CD4-positive, CD25-positive, alpha-beta regulatory T cell (primary cell): Measurements from ENCODE around the gene DDX54. TPM values are rescaled to one million over a fixed set of nuclear protein-coding genes. Genes with fewer than 3 reads are reported as not detected.
A peak's percentile ranks its signal among the peaks of the same experiment; 100 is the strongest.

Experiments used
- ATAC-seq, 2 donors: fragments of 150-1000 bp; cut with Tn5 transposase; one replicate each; pipeline ENCODE4 v1.10.0; 2021; ENCODE audit warnings: low read depth in 2 of 2, moderate number of reproducible peaks in 2 of 2, moderate library complexity in 1 of 2
- DNase-seq, 3 donors: peaks; one replicate each; pipeline versions ENCODE4 v3.0.0 to v3.0.0-alpha.2; 2012 to 2022; ENCODE audit warnings: mixed read lengths in 1 of 3
- H3K27ac ChIP-seq: one replicate; pipeline ENCODE4 v1.7.0; 2013; ENCODE audit warnings: mild to moderate bottlenecking, low read length; ENCODE audit not compliant: insufficient read depth, poor library complexity, severe bottlenecking
- H3K27me3 ChIP-seq: one replicate; pipeline ENCODE4 v1.7.0; 2013; ENCODE audit warnings: low read length; ENCODE audit not compliant: control insufficient read depth, insufficient read depth
- H3K36me3 ChIP-seq: one replicate; pipeline ENCODE4 v1.7.0; 2013; ENCODE audit warnings: mild to moderate bottlenecking, low read length, moderate library complexity; ENCODE audit not compliant: control insufficient read depth, insufficient read depth
- H3K4me1 ChIP-seq: 2 replicates; pipeline ENCODE4 v1.7.0; 2013; ENCODE audit warnings: mild to moderate bottlenecking, low read length; ENCODE audit not compliant: insufficient read depth, control insufficient read depth, poor library complexity, severe bottlenecking
- H3K4me3 ChIP-seq: one replicate; pipeline ENCODE4 v1.7.0; 2013; ENCODE audit warnings: low read depth, mild to moderate bottlenecking, low read length, moderate library complexity
- H3K9me3 ChIP-seq, 2 experiments: 1 replicate in 1 of 2; 2 replicates in 1 of 2; pipeline ENCODE4 v1.7.0; 2013; ENCODE audit warnings: low read length in 2 of 2, mild to moderate bottlenecking in 1 of 2, moderate library complexity in 1 of 2; ENCODE audit not compliant: control insufficient read depth in 2 of 2
- H3K27ac Mint-ChIP-seq, 3 donors: one replicate each; pipeline ENCODE4 v1.8.0; 2020 to 2022; ENCODE audit warnings: mild to moderate bottlenecking in 3 of 3, mixed read lengths in 3 of 3, moderate library complexity in 2 of 3
- H3K27me3 Mint-ChIP-seq: one replicate; pipeline ENCODE4 v1.8.0; 2022; ENCODE audit warnings: mild to moderate bottlenecking, mixed read lengths
- H3K36me3 Mint-ChIP-seq: one replicate; pipeline ENCODE4 v1.8.0; 2020; ENCODE audit warnings: mixed read lengths
- H3K4me1 Mint-ChIP-seq, 4 donors: one replicate each; pipeline ENCODE4 v1.8.0; 2020 to 2022; ENCODE audit warnings: mixed read lengths in 4 of 4, mild to moderate bottlenecking in 1 of 4
- H3K4me3 Mint-ChIP-seq, 4 donors: one replicate each; pipeline ENCODE4 v1.8.0; 2020 to 2022; ENCODE audit warnings: mild to moderate bottlenecking in 4 of 4, mixed read lengths in 4 of 4, moderate library complexity in 3 of 4
- H3K9me3 Mint-ChIP-seq, 7 donors: one replicate each; pipeline ENCODE4 v1.8.0; 2020 to 2022; ENCODE audit warnings: mixed read lengths in 7 of 7, mild to moderate bottlenecking in 3 of 7, moderate library complexity in 2 of 7
- polyA plus RNA-seq, 4 donors: library from polyadenylated mRNA; unstranded; fragments of 300-500 nt; fragmentation: Illumina TruSeq; gene quantifications; one replicate each; pipeline ENCODE4 v1.2.3, GENCODE V29; 2021
- total RNA-seq: library from RNA; stranded (reverse); gene quantifications from one replicate; pipeline ENCODE4 v1.2.3, GENCODE V29; 2022

Gene DDX54
- total and polyA plus RNA-seq, 5 donors from 2014 or later, result 12.5 to 75.5 (median 18.4) TPM

GRCh38 chr12:113230315-113231234, 45.3 kb upstream of the DDX54 start:
- peak in 1 of 3 donors; percentile 6 for DNase-seq
- no peak for ATAC-seq
- H3K27me3 Mint-ChIP-seq, result no peaks in the 10 kb centered on the region
- H3K4me3 Mint-ChIP-seq, result peak overlapping the region; percentile 10 to 53 (median 32)
- Histone ChIP-seq H3K27me3 (no peaks in the 10 kb centered on the region), H3K9me3 (no peaks in the 10 kb centered on the region), H3K4me1 (peaks cover 13% of the 10 kb centered on the region), H3K27ac (no peak overlapping the region), H3K4me3 (no peak overlapping the region), H3K36me3 (peaks cover 43% of the 10 kb centered on the region)
- H3K27ac Mint-ChIP-seq, result peak overlapping the region in 1 of 3 donors; percentile 55
- peaks cover 38% of the 10 kb centered on the region for H3K36me3 Mint-ChIP-seq
- peaks cover 9 to 46% (median 16%) of the 10 kb centered on the region in 4 donors for H3K4me1 Mint-ChIP-seq
- no peaks in the 10 kb centered on the region for H3K9me3 Mint-ChIP-seq

GRCh38 chr12:113228394-113229028, 43.2 kb upstream of the DDX54 start:
- H3K27ac Mint-ChIP-seq, result peak overlapping the region in 2 of 3 donors; percentile 55 to 67
- H3K36me3 ChIP-seq, result peaks cover 40% of the 10 kb centered on the region
- H3K27me3 Mint-ChIP-seq, result no peaks in the 10 kb centered on the region
- peaks cover 19% of the 10 kb centered on the region for H3K4me1 ChIP-seq
- H3K9me3 ChIP-seq, result no peaks in the 10 kb centered on the region
- no peaks in the 10 kb centered on the region for H3K9me3 Mint-ChIP-seq
- no peak overlapping the region for H3K4me3 ChIP-seq
- H3K27me3 ChIP-seq, result no peaks in the 10 kb centered on the region
- H3K4me3 Mint-ChIP-seq, result no peak overlapping the region
- no peak overlapping the region for H3K27ac ChIP-seq
- DNase-seq (no peak), ATAC-seq (no peak)
- peaks cover 27% of the 10 kb centered on the region for H3K36me3 Mint-ChIP-seq
- H3K4me1 Mint-ChIP-seq, result peaks cover 6 to 40% (median 22%) of the 10 kb centered on the region in 4 donors

GRCh38 chr12:113227686-113228391, 42.6 kb upstream of the DDX54 start:
- H3K9me3 Mint-ChIP-seq, result no peaks in the 10 kb centered on the region
- peaks cover 11 to 40% (median 23%) of the 10 kb centered on the region in 4 donors for H3K4me1 Mint-ChIP-seq
- H3K27ac Mint-ChIP-seq, result peak overlapping the region in 2 of 3 donors; percentile 43 to 55
- peaks cover 25% of the 10 kb centered on the region for H3K36me3 Mint-ChIP-seq
- H3K4me3 Mint-ChIP-seq, result no peak overlapping the region
- H3K4me3 ChIP-seq, result no peak overlapping the region
- ATAC-seq, result no peak
- H3K9me3 ChIP-seq, result no peaks in the 10 kb centered on the region
- no peak overlapping the region for H3K27ac ChIP-seq
- peaks cover 39% of the 10 kb centered on the region for H3K36me3 ChIP-seq
- no peaks in the 10 kb centered on the region for H3K27me3 ChIP-seq
- peaks cover 21% of the 10 kb centered on the region for H3K4me1 ChIP-seq
- no peak for DNase-seq
- no peaks in the 10 kb centered on the region for H3K27me3 Mint-ChIP-seq

- no peaks in the 10 kb centered on the region for H3K27me3 Mint-ChIP-seq
- ATAC-seq (no peak), DNase-seq (no peak)
- peaks cover 15 to 45% (median 29%) of the 10 kb centered on the region in 4 donors for H3K4me1 Mint-ChIP-seq
- H3K27ac Mint-ChIP-seq, result no peak overlapping the region
- H3K9me3 Mint-ChIP-seq, result no peaks in the 10 kb centered on the region
- Histone ChIP-seq H3K4me1 (peaks cover 26% of the 10 kb centered on the region), H3K27me3 (no peaks in the 10 kb centered on the region), H3K9me3 (no peaks in the 10 kb centered on the region), H3K36me3 (peaks cover 31% of the 10 kb centered on the region), H3K27ac (no peak overlapping the region), H3K4me3 (no peak overlapping the region)
- H3K4me3 Mint-ChIP-seq, result no peak overlapping the region
- H3K36me3 Mint-ChIP-seq, result peaks cover 22% of the 10 kb centered on the region
Observed at GRCh38 chr12:113226696-113227568, 41.7 kb upstream of the DDX54 start.

- H3K4me1 Mint-ChIP-seq, result peaks cover 12 to 47% (median 31%) of the 10 kb centered on the region in 4 donors
- H3K36me3 ChIP-seq, result peaks cover 13% of the 10 kb centered on the region
- ATAC-seq, result no peak
- DNase-seq, result no peak
- H3K36me3 Mint-ChIP-seq, result peaks cover 11% of the 10 kb centered on the region
- H3K27me3 ChIP-seq, result no peaks in the 10 kb centered on the region
- H3K9me3 Mint-ChIP-seq, result no peaks in the 10 kb centered on the region
- no peaks in the 10 kb centered on the region for H3K9me3 ChIP-seq
- H3K27ac Mint-ChIP-seq, result no peak overlapping the region
- H3K4me3 ChIP-seq, result no peak overlapping the region
- peaks cover 34% of the 10 kb centered on the region for H3K4me1 ChIP-seq
- H3K4me3 Mint-ChIP-seq, result no peak overlapping the region
- peaks cover 6% of the 10 kb centered on the region for H3K27me3 Mint-ChIP-seq
- H3K27ac ChIP-seq, result no peak overlapping the region
Observed at GRCh38 chr12:113224955-113225354, 39.7 kb upstream of the DDX54 start.

- no peaks in the 10 kb centered on the region for H3K9me3 Mint-ChIP-seq
- H3K4me1 Mint-ChIP-seq, result peaks cover 9 to 33% (median 25%) of the 10 kb centered on the region in 4 donors
- H3K9me3 ChIP-seq, result no peaks in the 10 kb centered on the region
- peak overlapping the region; percentile 74 for H3K27ac ChIP-seq
- H3K4me3 ChIP-seq, result peak overlapping the region; percentile 71
- H3K27me3 Mint-ChIP-seq, result peaks cover 6% of the 10 kb centered on the region
- peak overlapping the region; percentile 83 to 93 (median 89) for H3K27ac Mint-ChIP-seq
- ATAC-seq (no peak), DNase-seq (peak in 2 of 3 donors; percentile 33 to 59)
- H3K36me3 ChIP-seq, result peaks cover 7% of the 10 kb centered on the region
- H3K4me1 ChIP-seq, result peaks cover 30% of the 10 kb centered on the region
- H3K4me3 Mint-ChIP-seq, result peak overlapping the region; percentile 86 to 98 (median 92)
- H3K27me3 ChIP-seq, result no peaks in the 10 kb centered on the region
- peaks cover 5% of the 10 kb centered on the region for H3K36me3 Mint-ChIP-seq
Observed at GRCh38 chr12:113222730-113223531, 37.7 kb upstream of the DDX54 start.
